CD1c-positive myeloid dendritic cell (primary cell): ENCODE results near the gene SLC25A12.
"Not testable (repeated sequence)": the region's sequence is repeated elsewhere in the genome, so short reads cannot be mapped to it uniquely, and the experiment has no call there.

Experiments used
- DNase-seq: peaks from one replicate; pipeline ENCODE4 v3.0.0-alpha.2; 2016; ENCODE audit errors: extremely low spot score

SLC25A12 gene

GRCh38 chr2:171830039-171830438 lies 64.0 kb downstream of the SLC25A12 start:
- DNase-seq = no peak

GRCh38 chr2:171824086-171824485 lies 70.0 kb downstream of the SLC25A12 start:
- DNase-seq = no peak

GRCh38 chr2:171822525-171823322 lies 71.3 kb downstream of the SLC25A12 start:
- peak; percentile 36 for DNase-seq

DNA sequence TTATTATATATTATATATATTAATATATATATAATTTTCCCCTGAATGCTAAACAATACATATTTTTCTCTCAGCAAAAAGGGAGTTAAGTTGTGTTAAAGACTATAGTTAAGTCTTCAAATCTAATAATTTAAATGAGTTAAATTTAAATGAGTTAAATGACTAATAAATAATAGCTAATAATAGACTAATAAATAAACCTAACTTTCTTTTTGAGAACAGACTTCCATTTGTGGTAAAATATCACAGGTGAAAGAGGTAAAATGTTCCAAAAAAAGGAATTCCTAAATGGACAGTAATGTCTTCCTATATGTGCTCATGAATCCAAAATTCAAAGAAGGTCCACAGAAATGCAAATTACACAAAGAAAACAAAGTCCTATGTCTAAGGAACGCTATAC lies 74.6 kb downstream of the SLC25A12 start:
- DNase-seq = no peak

DNA sequence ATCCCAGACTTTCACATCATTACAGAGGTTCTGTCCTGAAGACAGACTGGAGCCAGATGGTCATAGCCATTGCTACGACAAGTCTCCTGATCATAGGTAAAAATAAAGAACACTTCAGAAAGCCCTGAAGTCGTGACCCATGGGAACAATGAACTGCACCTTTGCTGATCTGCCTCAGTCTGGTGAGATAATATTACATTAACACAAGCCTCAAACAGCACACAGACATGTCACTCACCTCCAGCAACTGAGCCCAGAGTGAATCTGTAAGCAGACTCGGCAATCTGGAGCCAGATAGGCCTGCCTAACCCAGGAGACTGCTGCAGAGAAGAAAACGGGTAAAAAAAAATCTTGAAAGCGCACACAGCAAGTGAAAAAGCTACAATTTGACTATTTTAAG lies 79.2 kb downstream of the SLC25A12 start:
- no peak for DNase-seq

DNA sequence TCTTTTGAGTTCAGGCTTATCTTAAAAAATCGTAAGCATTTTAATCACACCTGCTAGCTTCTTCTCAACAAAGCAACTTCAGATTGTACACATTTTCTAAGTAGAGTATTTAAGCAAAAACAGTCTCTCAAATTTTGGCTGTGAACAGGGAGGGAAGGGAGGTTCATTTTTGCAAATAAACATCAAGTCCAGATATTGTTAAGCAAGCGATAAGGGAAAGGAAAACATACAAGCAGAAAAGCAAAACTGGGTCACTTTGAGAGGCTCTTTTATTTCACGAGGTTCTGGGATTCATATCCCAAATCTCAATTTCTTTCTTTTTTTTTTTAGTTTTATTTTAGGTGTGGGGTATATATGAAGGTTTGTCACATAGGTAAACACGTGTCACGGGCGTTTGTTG lies 79.9 kb downstream of the SLC25A12 start:
- DNase-seq = no peak

GRCh38 chr2:171813729-171814128 lies 80.3 kb downstream of the SLC25A12 start:
- no peak for DNase-seq

- DNase-seq = no peak
Measured at GRCh38 chr2:171813126-171813525, 80.9 kb downstream of the SLC25A12 start.

DNA sequence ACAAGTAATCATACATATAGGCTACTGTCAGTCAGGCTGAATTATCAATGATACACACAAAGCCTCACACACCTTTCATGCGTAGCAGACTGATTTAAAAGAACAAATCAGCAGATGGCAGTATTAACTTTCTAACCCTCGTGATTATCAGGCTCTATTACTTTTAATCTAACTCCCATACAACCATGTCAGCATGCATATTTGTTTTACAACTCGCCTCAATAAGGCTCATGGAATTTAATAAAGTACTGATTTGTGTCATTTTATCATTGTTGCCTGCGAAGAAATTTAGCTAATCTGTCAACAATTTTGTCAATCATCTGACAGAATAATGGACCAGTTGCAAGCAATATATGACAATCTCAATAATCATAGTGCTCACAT lies 82.8 kb downstream of the SLC25A12 start:
- DNase-seq = peak; percentile 11

- DNase-seq = no peak
Measured at GRCh38 chr2:171810422-171811244, 83.4 kb downstream of the SLC25A12 start.

DNA sequence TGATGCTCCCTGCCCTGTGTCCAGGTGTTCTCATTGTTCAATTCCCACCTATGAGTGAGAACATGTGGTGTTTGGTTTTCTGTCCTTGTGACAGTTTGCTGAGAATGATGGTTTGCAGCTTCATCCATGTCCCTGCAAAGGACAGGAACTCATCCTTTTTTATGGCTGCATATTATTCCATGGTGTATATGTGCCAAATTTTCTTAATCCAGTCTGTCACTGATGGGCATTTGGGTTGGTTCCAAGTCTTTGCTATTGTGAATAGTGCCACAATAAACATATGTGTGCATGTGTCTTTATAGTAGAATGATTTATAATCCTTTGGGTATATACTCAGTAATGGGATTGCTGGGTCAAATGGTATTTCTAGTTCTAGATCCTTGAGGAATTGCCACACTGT lies 85.2 kb downstream of the SLC25A12 start:
- DNase-seq = not testable (repeated sequence)

- DNase-seq = no peak
Measured at GRCh38 chr2:171807831-171808393, 86.1 kb downstream of the SLC25A12 start.

DNA sequence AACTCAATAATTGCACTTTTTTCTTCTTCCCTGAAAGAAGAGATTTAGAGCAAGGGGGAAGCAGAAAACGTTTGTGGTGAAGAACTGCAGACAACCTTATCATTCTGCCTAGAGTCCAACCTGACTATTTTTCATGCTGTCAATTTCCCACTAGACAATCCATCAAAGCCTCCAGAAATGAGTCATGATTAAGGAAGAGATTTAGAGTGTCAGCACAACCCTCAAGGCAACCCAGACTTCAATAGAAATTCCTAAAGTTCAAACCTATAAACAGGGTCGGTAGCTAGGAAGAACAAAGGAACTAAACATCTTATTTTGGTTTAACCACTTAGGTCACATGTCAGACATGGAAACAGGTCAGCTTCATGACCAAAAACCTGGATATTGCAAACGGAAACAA lies 86.9 kb downstream of the SLC25A12 start:
- no peak for DNase-seq

GRCh38 chr2:171804456-171804855 lies 89.6 kb downstream of the SLC25A12 start:
- no peak for DNase-seq

DNA sequence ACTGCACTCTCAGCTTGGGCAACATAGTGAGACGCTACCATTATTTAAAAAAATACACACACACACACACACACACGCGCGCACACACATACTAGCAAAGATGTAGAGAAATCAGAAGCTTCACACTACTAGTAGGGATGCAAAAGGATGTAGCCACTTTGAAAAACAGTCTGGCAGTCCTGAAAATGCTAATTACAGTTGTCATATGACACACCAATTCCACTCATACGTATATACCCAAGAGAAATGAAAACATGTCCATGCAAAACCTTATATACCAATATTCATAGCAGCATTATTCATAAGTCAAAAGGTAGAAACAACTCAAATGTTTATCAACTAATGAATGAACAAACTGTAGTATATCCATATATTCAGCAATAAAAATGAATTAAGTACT lies 90.3 kb downstream of the SLC25A12 start:
- no peak for DNase-seq

- DNase-seq = no peak
Measured at GRCh38 chr2:171800639-171801038, 93.4 kb downstream of the SLC25A12 start.

- DNase-seq = peak; percentile 42
Measured at GRCh38 chr2:171798156-171798820, 95.8 kb downstream of the SLC25A12 start.

- no peak for DNase-seq
Measured at GRCh38 chr2:171794918-171795317, 99.1 kb downstream of the SLC25A12 start.

DNA sequence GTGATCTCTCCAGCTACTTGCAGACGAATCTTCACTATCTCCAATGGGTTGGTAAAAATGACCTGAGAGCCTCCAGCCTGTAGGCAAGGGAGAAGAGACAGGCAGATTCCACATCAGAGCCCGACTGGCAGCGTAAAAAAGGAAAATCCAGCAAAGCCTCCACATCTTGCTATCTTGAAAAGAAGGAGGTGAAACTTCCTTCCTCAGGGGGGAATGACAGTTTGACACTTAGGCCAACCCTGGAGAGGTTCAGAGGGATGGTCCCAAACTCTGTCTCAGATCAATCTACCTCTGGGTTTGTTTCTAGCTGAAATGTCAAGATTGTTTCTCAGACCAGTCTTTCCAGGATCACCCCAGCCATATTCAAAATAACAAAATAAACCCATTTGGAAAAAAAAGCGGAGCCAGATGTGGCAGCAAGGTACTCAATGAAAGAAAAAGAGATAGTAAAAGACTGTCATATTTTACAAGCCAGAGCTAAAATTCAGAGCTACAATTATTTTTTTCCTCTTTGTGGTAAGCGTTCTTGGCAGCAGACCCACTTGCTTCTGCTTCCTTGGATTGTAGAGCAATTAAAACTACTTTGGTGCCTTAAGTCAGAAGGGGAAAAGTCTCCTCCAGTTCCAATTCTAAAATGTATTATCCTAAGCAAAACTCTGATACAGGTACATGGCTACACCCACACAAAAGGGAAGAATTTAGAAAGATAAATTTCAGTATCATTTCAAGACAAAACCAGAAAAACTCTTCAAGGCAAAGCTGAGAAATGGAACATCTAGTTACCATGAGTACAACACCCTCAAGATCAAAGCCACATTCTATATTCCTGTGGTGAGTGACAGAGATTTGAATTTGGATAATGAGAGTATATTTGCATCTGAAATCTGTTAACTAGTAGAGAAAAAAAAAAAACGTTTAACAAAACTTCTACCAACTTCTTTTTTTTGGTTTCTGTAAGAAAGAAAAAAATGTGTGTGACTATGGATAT lies 100.1 kb downstream of the SLC25A12 start:
- no peak for DNase-seq

- no peak for DNase-seq
Measured at GRCh38 chr2:171792886-171793580, 101.0 kb downstream of the SLC25A12 start.
